ENCODE measurements around the gene DOK5.

DNA sequence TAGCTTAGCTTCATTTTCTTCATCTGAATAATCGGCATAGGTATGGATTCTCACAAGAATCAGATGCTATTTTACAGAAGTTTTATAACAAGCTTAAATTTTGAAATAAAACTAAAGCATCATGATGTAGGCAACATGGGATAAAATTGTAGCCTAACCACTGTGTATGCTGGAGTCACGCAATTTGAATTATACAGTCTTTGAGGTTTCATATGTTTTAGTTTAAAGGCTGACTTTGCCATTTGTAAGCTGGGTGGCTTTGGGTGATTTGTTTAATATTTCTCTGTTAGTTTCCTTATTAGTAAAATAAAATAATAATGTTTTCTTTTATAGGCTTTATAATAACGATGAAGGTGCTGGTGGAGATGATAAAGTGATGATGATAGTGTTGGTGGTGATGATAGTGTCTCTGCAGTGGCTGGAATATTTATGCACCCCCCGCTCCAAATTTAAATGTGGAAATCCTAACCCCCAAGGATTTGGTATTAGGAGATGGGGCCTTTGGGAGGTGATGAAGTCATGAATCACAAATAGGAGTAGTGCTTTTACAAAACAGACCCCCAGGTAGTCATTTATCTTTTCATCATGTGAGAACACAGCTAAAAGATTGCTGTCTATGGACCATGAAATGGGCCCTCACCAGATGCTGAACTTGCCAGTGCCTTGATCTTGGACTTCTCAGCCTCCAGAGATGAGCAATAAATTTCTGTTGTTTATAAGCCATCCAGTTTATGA lies 42.0 kb downstream of the DOK5 start:
- TF ChIP-seq, protein P1, sequence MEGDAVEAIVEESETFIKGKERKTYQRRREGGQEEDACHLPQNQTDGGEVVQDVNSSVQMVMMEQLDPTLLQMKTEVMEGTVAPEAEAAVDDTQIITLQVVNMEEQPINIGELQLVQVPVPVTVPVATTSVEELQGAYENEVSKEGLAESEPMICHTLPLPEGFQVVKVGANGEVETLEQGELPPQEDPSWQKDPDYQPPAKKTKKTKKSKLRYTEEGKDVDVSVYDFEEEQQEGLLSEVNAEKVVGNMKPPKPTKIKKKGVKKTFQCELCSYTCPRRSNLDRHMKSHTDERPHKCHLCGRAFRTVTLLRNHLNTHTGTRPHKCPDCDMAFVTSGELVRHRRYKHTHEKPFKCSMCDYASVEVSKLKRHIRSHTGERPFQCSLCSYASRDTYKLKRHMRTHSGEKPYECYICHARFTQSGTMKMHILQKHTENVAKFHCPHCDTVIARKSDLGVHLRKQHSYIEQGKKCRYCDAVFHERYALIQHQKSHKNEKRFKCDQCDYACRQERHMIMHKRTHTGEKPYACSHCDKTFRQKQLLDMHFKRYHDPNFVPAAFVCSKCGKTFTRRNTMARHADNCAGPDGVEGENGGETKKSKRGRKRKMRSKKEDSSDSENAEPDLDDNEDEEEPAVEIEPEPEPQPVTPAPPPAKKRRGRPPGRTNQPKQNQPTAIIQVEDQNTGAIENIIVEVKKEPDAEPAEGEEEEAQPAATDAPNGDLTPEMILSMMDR (IDR thresholded peaks at IDR 0.05; ENCODE audit: low read length) = no peak
- TF ChIP-seq EZH2phosphoT487 (IDR thresholded peaks at IDR 0.05; ENCODE audit: low read length) = no peak
- no peak for TF ChIP-seq EZH2 (optimal IDR thresholded peaks at IDR 0.05; ENCODE audit: low read depth, low read length)
